Stimulated activated CD4-positive, alpha-beta T cell treated with anti-CD3 and anti-CD28 coated beads, Interleukin-2, amount 100 ng/mL, for 24 hours (primary cell): ENCODE measurements around the gene ITIH1.

Experiments
- DNase-seq, 2 donors: peaks; one replicate each; pipeline ENCODE4 v3.0.0-alpha.2; 2020

Gene ITIH1

GRCh38 chr3:52790741-52791140 is 13.3 kb downstream of the ITIH1 start:
- DNase-seq = no peak

DNA sequence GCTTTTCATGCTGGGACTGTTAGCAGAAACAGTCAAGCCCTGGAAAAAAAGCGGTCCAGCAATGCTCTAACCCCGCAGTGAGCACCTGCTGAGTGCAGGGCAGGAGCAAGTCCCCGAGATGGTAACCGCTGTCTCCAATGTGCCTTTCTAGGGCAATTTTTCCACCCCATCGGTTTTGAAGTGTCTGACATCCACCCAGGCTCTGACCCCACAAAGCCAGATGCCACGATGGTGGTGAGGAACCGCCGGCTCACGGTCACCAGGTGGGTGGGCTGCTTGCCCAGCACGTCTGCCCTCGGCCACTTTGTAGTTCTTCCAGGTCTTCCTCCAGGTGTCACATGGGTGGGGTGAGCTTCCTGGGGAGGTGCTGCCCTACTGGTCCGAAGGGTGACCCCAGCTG is 14.0 kb downstream of the ITIH1 start:
- DNase-seq = no peak

DNA sequence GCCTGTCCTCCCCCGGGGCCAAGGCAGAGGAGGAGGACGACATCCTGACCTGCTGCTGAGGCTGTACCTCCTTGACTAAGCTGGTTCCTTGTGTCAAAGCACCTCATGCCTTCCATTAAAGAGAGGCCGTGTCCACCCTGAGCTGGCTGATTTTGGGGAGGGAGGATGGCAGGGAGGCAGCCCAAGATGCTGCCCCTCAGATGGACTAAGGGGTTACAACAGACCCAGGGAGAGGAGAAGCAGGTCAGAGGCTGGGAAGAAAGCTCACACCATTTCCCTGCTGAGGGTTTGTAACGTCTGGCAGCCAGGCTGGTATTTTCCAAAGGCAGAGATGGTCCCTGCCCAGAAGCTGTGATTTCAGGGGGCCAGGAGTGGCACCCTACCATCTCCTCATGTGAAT is 14.5 kb downstream of the ITIH1 start:
- no peak for DNase-seq

DNA sequence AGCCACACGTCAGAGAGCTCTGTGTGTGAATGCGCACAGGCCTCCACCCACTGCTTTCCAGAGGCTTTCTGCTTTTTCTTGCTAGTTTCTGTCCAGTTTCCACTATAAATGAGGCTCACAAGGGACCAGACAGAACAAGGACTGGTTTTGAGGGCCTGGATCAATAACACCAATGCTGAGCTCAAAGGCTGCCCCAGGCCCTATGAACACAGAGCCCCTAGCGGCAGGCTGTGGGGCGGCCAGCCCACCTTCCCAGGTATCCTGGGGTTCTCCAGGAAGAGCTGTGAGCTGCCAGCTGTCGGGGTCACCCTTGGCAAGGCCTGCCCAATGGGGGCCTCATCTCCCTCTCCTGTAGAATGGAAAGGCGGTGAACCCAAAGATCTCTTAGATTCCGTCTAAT is 15.0 kb downstream of the ITIH1 start:
- no peak for DNase-seq

- DNase-seq = no peak
Measured at GRCh38 chr3:52792961-52793695, 15.7 kb downstream of the ITIH1 start.

- no peak for DNase-seq
Measured at GRCh38 chr3:52793702-52794611, 16.6 kb downstream of the ITIH1 start.

DNA sequence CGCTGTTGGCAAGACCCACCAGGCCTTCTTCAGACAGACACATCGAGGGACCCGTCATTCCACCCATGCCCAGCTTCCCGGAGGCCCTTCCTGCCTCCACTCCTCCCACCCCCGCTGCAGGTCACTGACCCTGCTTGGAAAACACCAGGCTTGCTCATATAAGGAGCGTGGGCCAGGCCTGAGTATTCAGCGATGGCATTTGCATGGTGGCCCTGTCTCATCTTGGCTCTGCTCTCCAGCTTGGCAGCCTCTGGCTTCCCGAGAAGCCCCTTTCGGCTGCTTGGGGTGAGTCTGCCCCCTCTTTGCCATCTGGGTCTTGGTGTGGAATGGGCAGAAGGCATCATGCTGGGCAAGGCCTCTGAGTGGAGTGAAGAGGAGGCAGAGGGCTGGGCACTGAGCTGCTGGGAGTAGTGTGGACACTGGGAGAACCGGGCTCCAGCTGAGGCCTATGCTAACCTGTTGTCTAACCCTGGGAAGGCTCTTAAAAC is 17.3 kb downstream of the ITIH1 start, which contains the start of gene ITIH3:
Gene ITIH3, plus strand, starts transcription at position 185 of the 488 bp plus-strand sequence. Its CDS starts 8 bp downstream, at position 193.
- no peak for DNase-seq

GRCh38 chr3:52795298-52795900 is 18.0 kb downstream of the ITIH1 start:
- no peak for DNase-seq

DNA sequence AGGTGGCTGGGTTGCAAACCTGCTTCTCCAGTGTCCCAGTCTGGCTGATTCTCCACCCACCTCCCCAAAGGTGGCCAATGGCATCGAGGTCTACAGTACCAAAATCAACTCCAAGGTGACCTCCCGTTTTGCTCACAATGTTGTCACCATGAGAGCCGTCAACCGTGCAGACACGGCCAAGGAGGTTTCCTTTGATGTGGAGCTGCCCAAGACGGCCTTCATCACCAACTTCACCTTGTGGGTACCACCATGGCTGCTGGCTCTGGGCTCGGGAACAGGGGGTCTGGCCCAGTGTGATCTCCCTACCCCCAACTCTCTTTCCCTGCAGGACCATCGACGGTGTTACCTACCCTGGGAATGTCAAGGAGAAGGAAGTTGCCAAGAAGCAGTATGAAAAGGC is 19.0 kb downstream of the ITIH1 start:
- no peak for DNase-seq

- no peak for DNase-seq
Measured at GRCh38 chr3:52798376-52798977, 21.1 kb downstream of the ITIH1 start.

DNA sequence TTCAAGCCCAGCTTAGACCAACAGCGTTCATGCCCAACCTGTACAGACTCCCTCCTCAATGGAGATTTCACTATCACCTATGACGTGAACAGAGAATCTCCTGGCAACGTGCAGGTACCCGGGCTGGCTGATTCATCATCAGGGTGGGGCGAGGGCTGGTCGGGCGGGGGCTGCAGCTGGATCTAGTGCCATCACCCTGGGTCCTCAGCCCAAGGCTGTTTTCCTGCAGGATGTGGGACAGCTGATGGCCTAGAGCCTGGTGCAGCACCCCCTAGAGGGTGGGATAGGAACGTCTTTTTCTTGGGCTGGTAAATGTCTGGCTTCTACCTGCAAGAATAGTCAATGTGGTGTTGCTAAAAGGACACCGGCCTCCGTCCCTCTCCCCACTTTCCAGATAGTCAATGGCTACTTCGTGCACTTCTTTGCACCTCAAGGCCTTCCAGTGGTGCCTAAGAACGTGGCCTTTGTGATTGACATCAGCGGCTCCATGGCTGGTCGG is 21.6 kb downstream of the ITIH1 start:
- peak; percentile 21 to 33 for DNase-seq

DNA sequence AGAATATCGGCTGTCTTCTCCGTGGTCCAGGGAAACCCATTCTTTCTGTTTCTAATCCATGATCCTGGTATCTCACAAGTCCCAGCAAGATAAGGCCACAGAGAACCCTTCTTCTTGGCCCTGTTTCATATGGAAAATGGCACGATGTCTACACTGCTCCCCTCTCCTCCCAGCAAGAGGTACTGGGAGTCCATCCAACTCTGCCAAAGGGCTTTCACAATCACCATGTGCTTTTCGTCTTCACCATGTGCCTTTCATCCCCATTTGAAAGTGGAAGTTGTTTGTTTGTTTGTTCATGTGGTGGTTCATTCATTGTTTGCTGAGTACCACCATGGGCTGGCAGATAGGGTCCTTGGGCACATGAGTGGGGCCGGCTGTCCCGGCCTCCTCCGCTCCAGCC is 22.7 kb downstream of the ITIH1 start:
- no peak for DNase-seq

DNA sequence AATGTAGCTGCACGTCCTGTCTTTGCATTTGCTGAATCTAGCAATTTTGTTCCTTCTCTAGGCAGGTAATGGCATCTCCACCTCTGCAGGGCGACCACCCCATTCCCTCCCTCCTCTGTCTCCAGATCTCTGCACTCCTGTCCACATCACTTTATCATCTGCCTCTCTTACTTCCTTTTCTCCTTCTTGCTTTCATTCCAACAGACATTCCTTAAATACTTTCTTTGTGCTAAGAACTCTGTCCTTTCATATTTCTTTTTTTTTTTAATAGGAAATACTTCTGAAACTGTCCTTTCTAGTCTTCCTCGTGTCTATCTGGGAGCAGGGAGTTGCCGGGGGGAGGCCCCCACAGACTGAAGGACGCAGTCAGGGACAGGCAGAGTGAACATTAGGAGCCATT is 24.4 kb downstream of the ITIH1 start:
- no peak for DNase-seq

- no peak for DNase-seq
Measured at GRCh38 chr3:52805270-52806039, 28.1 kb downstream of the ITIH1 start.

- no peak for DNase-seq
Measured at GRCh38 chr3:52809149-52809548, 31.8 kb downstream of the ITIH1 start.

DNA sequence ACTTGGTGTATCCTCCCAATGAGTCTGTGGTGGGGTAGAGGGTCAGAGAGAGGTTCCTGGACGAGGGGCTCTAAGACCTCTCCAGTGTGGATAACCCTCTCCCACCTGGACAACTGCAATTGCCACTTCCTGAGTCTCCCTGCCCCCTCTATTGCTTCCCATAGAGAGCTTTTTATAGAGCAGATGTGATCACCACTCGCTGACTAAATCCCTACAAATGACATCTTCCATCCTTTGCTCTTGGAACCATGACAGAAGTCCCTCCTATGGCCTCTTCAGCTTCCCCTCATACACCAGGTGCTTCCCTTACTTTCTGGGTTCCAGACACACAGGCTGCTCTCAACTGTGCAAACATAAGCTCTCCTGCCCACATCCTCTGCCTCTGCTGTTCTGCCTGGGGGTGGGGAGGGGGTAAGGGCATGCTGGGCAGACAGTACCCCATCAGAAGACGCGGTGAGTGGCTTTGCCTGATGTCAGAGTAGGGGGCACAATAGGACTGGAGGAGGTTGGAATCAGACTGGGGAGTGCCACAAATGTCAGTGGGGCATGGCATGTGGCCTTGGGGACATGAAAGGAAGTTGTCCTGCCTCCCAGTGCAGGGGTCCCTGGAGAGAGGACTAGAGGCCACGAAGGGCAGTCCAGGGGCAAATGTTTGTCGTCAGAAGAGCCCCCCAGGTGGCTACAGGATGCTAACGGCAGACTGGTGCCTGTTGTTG is 32.4 kb downstream of the ITIH1 start:
- DNase-seq = no peak

DNA sequence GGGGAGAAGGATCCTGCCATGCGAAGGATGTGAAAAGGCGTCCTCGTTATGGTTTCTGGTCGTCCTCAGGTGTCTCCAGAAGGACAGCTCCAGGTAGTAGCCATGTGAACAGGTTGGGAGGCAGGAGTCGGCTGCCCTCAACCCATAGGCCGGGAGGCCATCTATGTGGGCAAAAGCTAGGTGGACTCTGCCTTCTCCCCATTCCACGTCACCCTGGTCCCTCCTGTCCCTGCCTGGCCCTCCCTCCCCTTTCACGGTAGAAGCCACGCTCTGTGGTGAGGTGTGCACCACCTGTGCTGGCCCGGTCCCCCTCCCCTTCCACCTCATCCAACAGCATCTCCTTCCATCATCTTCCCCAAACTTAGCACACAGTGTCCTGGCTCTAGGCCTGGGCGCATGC is 33.5 kb downstream of the ITIH1 start:
- DNase-seq = no peak

DNA sequence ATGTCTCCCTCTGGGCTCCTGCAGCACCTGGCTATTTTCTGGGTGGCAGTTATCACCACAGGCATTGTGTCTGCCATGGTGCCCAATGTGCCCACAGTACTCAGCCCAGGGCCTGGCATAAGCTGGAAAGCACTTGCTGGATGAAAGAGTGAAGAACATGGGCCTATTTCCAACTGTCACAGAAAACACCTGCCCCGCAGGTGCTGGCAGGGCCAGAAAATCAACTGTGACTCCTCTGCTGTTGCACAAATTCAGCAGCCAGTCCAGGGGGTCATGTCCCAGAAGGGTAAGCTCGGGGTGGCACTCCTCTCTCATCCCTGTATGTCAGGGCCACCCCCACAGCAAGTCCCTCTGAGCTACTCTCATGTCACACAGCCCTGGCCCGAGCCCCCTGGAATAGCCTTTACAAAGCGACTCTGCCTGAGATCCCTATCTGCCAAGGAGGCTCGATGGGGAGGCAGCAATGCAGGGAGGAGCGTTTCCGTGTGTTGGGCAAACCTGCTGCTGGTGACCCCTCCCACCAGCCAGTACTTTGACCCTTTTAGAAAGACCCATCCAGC is 34.1 kb downstream of the ITIH1 start:
- DNase-seq = no peak

DNA sequence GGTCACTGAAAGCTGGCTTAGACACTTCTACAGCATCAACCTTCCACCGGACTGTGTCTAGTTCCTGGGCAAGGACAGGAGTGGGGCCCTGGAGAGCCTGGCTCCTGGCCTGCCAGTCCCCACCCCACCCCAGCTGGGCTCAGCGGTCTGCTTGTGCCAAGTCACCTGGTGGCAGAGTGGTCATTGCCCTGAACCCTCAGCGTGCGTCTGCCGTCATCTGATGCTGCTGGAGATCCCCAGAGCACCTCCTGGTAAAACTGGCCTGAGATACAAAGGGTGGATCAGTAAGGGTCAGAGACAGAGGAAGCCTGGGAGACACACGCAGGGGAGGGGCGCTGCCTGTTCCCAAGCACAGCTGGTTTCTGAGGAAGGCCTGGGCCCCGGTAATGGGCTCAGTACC is 36.4 kb downstream of the ITIH1 start:
- no peak for DNase-seq

DNA sequence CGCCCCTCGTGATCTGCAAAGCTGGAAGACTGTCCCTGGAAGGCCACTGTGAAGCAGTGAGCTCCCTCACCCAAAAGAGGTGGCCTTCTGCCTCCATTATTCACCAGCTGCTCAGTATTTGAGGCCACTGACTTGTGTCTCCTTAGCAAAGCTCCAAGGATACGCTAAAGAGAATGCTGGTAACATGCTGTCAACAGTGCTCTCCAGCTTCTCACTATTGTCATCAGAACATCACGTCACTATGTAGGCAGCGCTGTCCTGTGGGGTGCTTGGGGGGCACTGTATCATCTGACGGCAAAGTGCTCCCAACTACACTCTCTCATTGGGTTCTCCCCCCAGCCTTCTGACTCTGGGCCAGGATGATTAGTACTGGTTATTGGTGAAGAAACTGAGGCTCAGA is 38.8 kb downstream of the ITIH1 start:
- DNase-seq = no peak

GRCh38 chr3:52816654-52817053 is 39.3 kb downstream of the ITIH1 start:
- DNase-seq = no peak
